Measurements from ENCODE around the gene PLCD1.

Gene PLCD1

GRCh38 chr3:38015984-38016383 lies 13.5 kb downstream of the PLCD1 start:
- H3K4me3 Mint-ChIP-seq: no peak overlapping the region
- H3K9me3 Mint-ChIP-seq (ENCODE audit: low read depth): no peaks in the 10 kb centered on the region
- peaks cover 14% of the 10 kb centered on the region for H3K36me3 Mint-ChIP-seq
- no peak overlapping the region for H3K27ac Mint-ChIP-seq
- H3K4me1 Mint-ChIP-seq (ENCODE audit: low read depth): no peaks in the 10 kb centered on the region
- H3K27me3 Mint-ChIP-seq: no peaks in the 10 kb centered on the region

- no peaks in the 10 kb centered on the region for H3K9me3 Mint-ChIP-seq (ENCODE audit: low read depth)
- no peaks in the 10 kb centered on the region for H3K4me1 Mint-ChIP-seq (ENCODE audit: low read depth)
- H3K36me3 Mint-ChIP-seq: peaks cover 14% of the 10 kb centered on the region
- H3K27ac Mint-ChIP-seq: no peak overlapping the region
- H3K4me3 Mint-ChIP-seq: no peak overlapping the region
- no peaks in the 10 kb centered on the region for H3K27me3 Mint-ChIP-seq
Observed at GRCh38 chr3:38015485-38015884, 14.0 kb downstream of the PLCD1 start.

GRCh38 chr3:38011111-38011510 lies 18.3 kb downstream of the PLCD1 start:
- H3K9me3 Mint-ChIP-seq (ENCODE audit: low read depth): no peaks in the 10 kb centered on the region
- H3K36me3 Mint-ChIP-seq: peaks cover 3% of the 10 kb centered on the region
- H3K4me1 Mint-ChIP-seq (ENCODE audit: low read depth): no peaks in the 10 kb centered on the region
- no peaks in the 10 kb centered on the region for H3K27me3 Mint-ChIP-seq
- no peak overlapping the region for H3K27ac Mint-ChIP-seq
- H3K4me3 Mint-ChIP-seq: no peak overlapping the region

GRCh38 chr3:38009807-38010591 lies 19.4 kb downstream of the PLCD1 start:
- Mint-ChIP-seq H3K4me3 (no peak overlapping the region), H3K9me3 (ENCODE audit: low read depth) (no peaks in the 10 kb centered on the region), H3K27me3 (no peaks in the 10 kb centered on the region), H3K4me1 (ENCODE audit: low read depth) (no peaks in the 10 kb centered on the region), H3K27ac (no peak overlapping the region), H3K36me3 (peaks cover 2% of the 10 kb centered on the region)

- no peaks in the 10 kb centered on the region for H3K9me3 Mint-ChIP-seq (ENCODE audit: low read depth)
- peaks cover 7% of the 10 kb centered on the region for H3K4me1 Mint-ChIP-seq (ENCODE audit: low read depth)
- H3K27ac Mint-ChIP-seq: peak overlapping the region; percentile 28
- H3K27me3 Mint-ChIP-seq: no peaks in the 10 kb centered on the region
- peaks cover 2% of the 10 kb centered on the region for H3K36me3 Mint-ChIP-seq
- H3K4me3 Mint-ChIP-seq: no peak overlapping the region
Observed at GRCh38 chr3:38008971-38009580, 20.4 kb downstream of the PLCD1 start.

GRCh38 chr3:38008191-38008701 lies 21.2 kb downstream of the PLCD1 start:
- no peak overlapping the region for H3K27ac Mint-ChIP-seq
- no peaks in the 10 kb centered on the region for H3K27me3 Mint-ChIP-seq
- H3K4me1 Mint-ChIP-seq (ENCODE audit: low read depth): peaks cover 10% of the 10 kb centered on the region
- H3K9me3 Mint-ChIP-seq (ENCODE audit: low read depth): no peaks in the 10 kb centered on the region
- no peak overlapping the region for H3K4me3 Mint-ChIP-seq
- peaks cover 2% of the 10 kb centered on the region for H3K36me3 Mint-ChIP-seq

GRCh38 chr3:38007754-38008090 lies 21.7 kb downstream of the PLCD1 start:
- peaks cover 2% of the 10 kb centered on the region for H3K36me3 Mint-ChIP-seq
- no peaks in the 10 kb centered on the region for H3K27me3 Mint-ChIP-seq
- H3K4me1 Mint-ChIP-seq (ENCODE audit: low read depth): peaks cover 13% of the 10 kb centered on the region
- H3K27ac Mint-ChIP-seq: no peak overlapping the region
- H3K9me3 Mint-ChIP-seq (ENCODE audit: low read depth): no peaks in the 10 kb centered on the region
- H3K4me3 Mint-ChIP-seq: no peak overlapping the region

- Mint-ChIP-seq H3K36me3 (peaks cover 2% of the 10 kb centered on the region), H3K27ac (no peak overlapping the region), H3K9me3 (ENCODE audit: low read depth) (no peaks in the 10 kb centered on the region), H3K4me3 (no peak overlapping the region), H3K27me3 (no peaks in the 10 kb centered on the region), H3K4me1 (ENCODE audit: low read depth) (peaks cover 13% of the 10 kb centered on the region)
Observed at GRCh38 chr3:38006445-38006995, 22.9 kb downstream of the PLCD1 start.

GRCh38 chr3:38006031-38006430 lies 23.4 kb downstream of the PLCD1 start:
- Mint-ChIP-seq H3K27me3 (no peaks in the 10 kb centered on the region), H3K27ac (no peak overlapping the region), H3K4me1 (ENCODE audit: low read depth) (peaks cover 13% of the 10 kb centered on the region), H3K9me3 (ENCODE audit: low read depth) (no peaks in the 10 kb centered on the region), H3K36me3 (peaks cover 2% of the 10 kb centered on the region), H3K4me3 (no peak overlapping the region)

- Mint-ChIP-seq H3K4me3 (no peak overlapping the region), H3K4me1 (ENCODE audit: low read depth) (peaks cover 13% of the 10 kb centered on the region), H3K27me3 (no peaks in the 10 kb centered on the region), H3K27ac (no peak overlapping the region), H3K9me3 (ENCODE audit: low read depth) (no peaks in the 10 kb centered on the region), H3K36me3 (peaks cover 2% of the 10 kb centered on the region)
Observed at GRCh38 chr3:38005076-38006020, 24.1 kb downstream of the PLCD1 start.

GRCh38 chr3:38004415-38005075 lies 24.9 kb downstream of the PLCD1 start:
- no peaks in the 10 kb centered on the region for H3K9me3 Mint-ChIP-seq (ENCODE audit: low read depth)
- H3K27me3 Mint-ChIP-seq: no peaks in the 10 kb centered on the region
- no peak overlapping the region for H3K4me3 Mint-ChIP-seq
- peak overlapping the region; percentile 43 for H3K27ac Mint-ChIP-seq
- H3K4me1 Mint-ChIP-seq (ENCODE audit: low read depth): peaks cover 15% of the 10 kb centered on the region
- H3K36me3 Mint-ChIP-seq: peaks cover 2% of the 10 kb centered on the region

GRCh38 chr3:38003817-38004414 lies 25.5 kb downstream of the PLCD1 start:
- H3K27ac Mint-ChIP-seq: no peak overlapping the region
- no peak overlapping the region for H3K4me3 Mint-ChIP-seq
- no peaks in the 10 kb centered on the region for H3K27me3 Mint-ChIP-seq
- peaks cover 19% of the 10 kb centered on the region for H3K4me1 Mint-ChIP-seq (ENCODE audit: low read depth)
- no peaks in the 10 kb centered on the region for H3K9me3 Mint-ChIP-seq (ENCODE audit: low read depth)
- peaks cover 2% of the 10 kb centered on the region for H3K36me3 Mint-ChIP-seq

- Mint-ChIP-seq H3K4me1 (ENCODE audit: low read depth) (peaks cover 23% of the 10 kb centered on the region), H3K9me3 (ENCODE audit: low read depth) (no peaks in the 10 kb centered on the region), H3K36me3 (peaks cover 2% of the 10 kb centered on the region), H3K27me3 (no peaks in the 10 kb centered on the region), H3K27ac (peak overlapping the region; percentile 41), H3K4me3 (no peak overlapping the region)
Observed at GRCh38 chr3:38003371-38003816, 26.0 kb downstream of the PLCD1 start.

GRCh38 chr3:38002940-38003339 lies 26.5 kb downstream of the PLCD1 start:
- Mint-ChIP-seq H3K27me3 (no peaks in the 10 kb centered on the region), H3K4me3 (no peak overlapping the region), H3K27ac (no peak overlapping the region), H3K4me1 (ENCODE audit: low read depth) (peaks cover 27% of the 10 kb centered on the region), H3K9me3 (ENCODE audit: low read depth) (no peaks in the 10 kb centered on the region), H3K36me3 (peaks cover 2% of the 10 kb centered on the region)

Measured in activated naive CD8-positive, alpha-beta T cell (primary cell).